ENCODE measurements around the gene DOCK7. TPM values are rescaled to one million over a fixed set of nuclear protein-coding genes. Genes with fewer than 3 reads are reported as not detected.

DOCK7 gene
- total and polyA plus RNA-seq, 2 of the 8 experiments (the other 6 are each of a cell fraction or from before 2014, with no cell fraction given), result 10.2 to 33.7 TPM

DNA sequence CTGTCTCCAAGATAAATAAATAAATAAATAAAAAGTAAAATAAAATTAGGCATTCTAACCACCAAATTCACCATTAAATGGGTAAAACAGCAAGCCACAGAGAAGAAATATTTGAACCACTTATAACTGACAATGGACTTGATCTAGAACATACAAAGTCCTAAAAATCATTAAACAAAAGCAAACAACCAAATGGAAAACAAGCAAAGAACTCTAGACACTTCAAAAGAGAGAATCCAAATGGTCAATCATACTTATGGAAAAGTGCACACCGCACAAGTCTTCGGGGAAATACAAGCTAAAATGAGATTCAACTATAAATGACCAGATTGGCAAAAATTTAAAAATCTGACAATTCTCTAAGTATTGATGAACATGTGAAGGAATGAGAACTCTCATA is 164.3 kb downstream of the DOCK7 start:
- FAIRE-seq, result no peak

More for the DNA sequence above, 164.3 kb downstream of the DOCK7 start:
- H3K4me3 ChIP-seq (ENCODE audit: extremely low read depth in 1 of 4, insufficient read depth in 2 of 4, low read depth in 3 of 4, low read length in 4 of 4), result no peak overlapping the region
- no peak overlapping the region for H2AFZ ChIP-seq (ENCODE audit: low read length)
- no peak overlapping the region for H3K9ac ChIP-seq (replicated peaks in 1 of 4; ENCODE audit: extremely low read depth in 1 of 4, low read depth in 3 of 4, low read length in 3 of 4)
- no peak overlapping the region for H2BK20ac ChIP-seq (ENCODE audit: low read length)
- no peak overlapping the region for H2BK15ac ChIP-seq (ENCODE audit: low read length)
- H3K18ac ChIP-seq (ENCODE audit: extremely low read depth, low read length), result no peak overlapping the region
- ChIA-PET CTCF (ENCODE audit: partially characterized antibody) (interaction anchor here (0.9 to 1.0 kb wide), 2 partner anchors 16 to 382 kb away, joined by 3 read pairs; no protein-coding TSS in a partner anchor), POLR2A (ENCODE audit: partially characterized antibody) (no interaction called here)
- H3K79me2 ChIP-seq (ENCODE audit: control insufficient read depth in 1 of 2, insufficient read depth in 2 of 2, low read length in 2 of 2), result no peaks in the 10 kb centered on the region
- no peak overlapping the region for H2AK5ac ChIP-seq (ENCODE audit: low read depth, low read length)
- H2BK5ac ChIP-seq (ENCODE audit: low read depth, low read length), result no peak overlapping the region
- no peaks in the 10 kb centered on the region for H4K20me1 ChIP-seq (replicated peaks in 1 of 2; ENCODE audit: control insufficient read depth in 1 of 2, insufficient read depth in 2 of 2, low read length in 2 of 2)
- no peak overlapping the region for H2BK12ac ChIP-seq (ENCODE audit: low read depth, low read length)
- H3K23me2 ChIP-seq (ENCODE audit: low read depth, low read length), result no peaks in the 10 kb centered on the region
- H3K27ac ChIP-seq (ENCODE audit: low read depth, low read length), result no peak overlapping the region
- H3K79me1 ChIP-seq (ENCODE audit: low read depth, low read length), result no peaks in the 10 kb centered on the region
- H4K5ac ChIP-seq (ENCODE audit: insufficient read length, low read depth, low read length), result no peak overlapping the region
- H3K4me1 ChIP-seq (replicated peaks in 1 of 4; ENCODE audit: control insufficient read depth in 3 of 4, insufficient read depth in 4 of 4, low read length in 3 of 4), result no peaks in the 10 kb centered on the region
- no peak for DNase-seq (ENCODE audit: low read depth in 1 of 2, low spot score in 2 of 2)
- H4K8ac ChIP-seq (ENCODE audit: extremely low read depth, insufficient read depth, low read length), result no peak overlapping the region
- H3K36me3 ChIP-seq (ENCODE audit: control insufficient read depth in 2 of 4, insufficient read depth in 4 of 4, low read length in 3 of 4), result no peaks in the 10 kb centered on the region
- no peaks in the 10 kb centered on the region for H3K27me3 ChIP-seq (replicated peaks in 1 of 4; ENCODE audit: control insufficient read depth in 3 of 4, extremely low read depth in 1 of 4, insufficient read depth in 3 of 4, low read length in 3 of 4)
- H3K56ac ChIP-seq (replicated peaks; ENCODE audit: insufficient read length, low read depth, low read length), result no peak overlapping the region
- no peak overlapping the region for H3K4ac ChIP-seq (replicated peaks; ENCODE audit: insufficient read length, low read depth, low read length)
- H4K91ac ChIP-seq (replicated peaks; ENCODE audit: insufficient read length, low read length), result no peak overlapping the region
- WGBS, 2 experiments (ENCODE audit: extremely low coverage in 1 of 2, insufficient coverage in 1 of 2, insufficient read length in 1 of 2, insufficient replicate concordance in 2 of 2, low coverage in 1 of 2, low lambda C conversion rate in 2 of 2, missing lambda C conversion rate in 1 of 2), result 89% methylated on average over 2 of the region's 2 CpGs; no CpG with 5 or more reads in 1 of the 2 experiments
- no peak for TF ChIP-seq RNF2 (IDR thresholded peaks at IDR 0.05; ENCODE audit: borderline replicate concordance, low read depth, low read length, missing control alignments, poor library complexity, severe bottlenecking)
- no peak for TF ChIP-seq MAFK (IDR thresholded peaks at IDR 0.05; ENCODE audit: low read depth, low read length)
- no peak for TF ChIP-seq RFX5 (IDR thresholded peaks at IDR 0.05; ENCODE audit: borderline replicate concordance, low read depth, low read length)
- TF ChIP-seq CBX5 (IDR thresholded peaks at IDR 0.05; ENCODE audit: low read depth, low read length), result no peak
- TF ChIP-seq HDAC6 (IDR thresholded peaks at IDR 0.05; ENCODE audit: low read depth, low read length), result no peak
- no peak for TF ChIP-seq GABPA (IDR thresholded peaks at IDR 0.05; ENCODE audit: borderline replicate concordance, insufficient read depth, low read length)
- no peak for TF ChIP-seq SUZ12 (IDR thresholded peaks at IDR 0.05; ENCODE audit: low read length)
- TF ChIP-seq HDAC2 (IDR thresholded peaks at IDR 0.05; ENCODE audit: borderline replicate concordance in 1 of 2, low read depth in 2 of 2, low read length in 2 of 2), result no peak
- no peak for TF ChIP-seq CHD1 (IDR thresholded peaks at IDR 0.05; ENCODE audit: low read depth, low read length)
- no peak for TF ChIP-seq EP300 (IDR thresholded peaks at IDR 0.05; ENCODE audit: borderline replicate concordance in 1 of 2, low read depth in 2 of 2, low read length in 2 of 2)
- TF ChIP-seq CEBPB (IDR thresholded peaks at IDR 0.05; ENCODE audit: low read depth, low read length), result no peak
- TF ChIP-seq KDM4A (IDR thresholded peaks at IDR 0.05; ENCODE audit: low read depth, low read length, severe bottlenecking), result no peak
- TF ChIP-seq TAF1 (IDR thresholded peaks at IDR 0.05; ENCODE audit: low read depth, low read length), result no peak
- no peak overlapping the region for H3K4me2 ChIP-seq (ENCODE audit: insufficient read depth in 1 of 2, low read depth in 2 of 2, low read length in 2 of 2)
- no peak overlapping the region for H2BK120ac ChIP-seq (replicated peaks; ENCODE audit: low read depth, low read length)
- H3K23ac ChIP-seq (ENCODE audit: insufficient read length), result no peak overlapping the region
- H3K9me3 ChIP-seq (ENCODE audit: insufficient read depth in 2 of 2, low read depth in 1 of 2, low read length in 1 of 2), result no peaks in the 10 kb centered on the region
- no peak overlapping the region for H3K14ac ChIP-seq (ENCODE audit: insufficient read length)

Data from H1 (cell line).